Sigmoid colon (tissue), 4 donors: ENCODE data around the gene ICE1.
"Not testable (repeated sequence)": the region's sequence is repeated elsewhere in the genome, so short reads cannot be mapped to it uniquely, and the experiment has no call there.

Experiments
- EP300 ChIP-seq, 4 donors: sonication (generic); formaldehyde crosslinking; IDR thresholded peaks; one replicate each; pipeline ENCODE4 v1.6.1; 2017; ENCODE audit warnings: antibody characterized with exemption in 4 of 4
- POLR2A ChIP-seq, 2 donors: fragments of 450-650 bp; IDR thresholded peaks; one replicate each; pipeline ENCODE4 v1.6.1; 2016; ENCODE audit warnings: antibody characterized with exemption in 2 of 2, mild to moderate bottlenecking in 2 of 2, moderate library complexity in 2 of 2
- TF ChIP-seq, protein P1 (sequence below), 4 experiments: fragments of 450-650 bp in 3 of 4; fragments of 200-600 bp in 1 of 4; IDR thresholded peaks; one replicate each; pipeline ENCODE4 v1.5.1; 2016 to 2019; ENCODE audit warnings: antibody characterized with exemption in 4 of 4, mild to moderate bottlenecking in 3 of 4, moderate library complexity in 2 of 4

DNA sequence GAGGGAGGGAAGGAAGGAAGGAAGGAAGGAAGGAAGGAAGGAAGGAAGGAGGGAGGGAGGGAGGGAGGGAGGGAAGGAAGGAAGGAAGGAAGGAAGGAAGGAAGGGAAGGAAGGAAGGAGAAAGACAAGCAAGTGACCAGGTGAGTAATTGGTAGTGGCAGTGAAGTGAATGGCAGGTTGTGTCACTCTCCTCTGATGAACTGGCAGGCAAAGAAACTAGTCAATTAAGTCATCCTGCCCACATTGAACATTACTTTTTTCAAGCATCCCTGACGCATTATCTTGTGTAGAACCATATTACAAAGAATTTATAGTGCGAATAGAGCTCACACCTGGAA, 70.4 kb downstream of the ICE1 start:
- not testable (repeated sequence) for TF ChIP-seq EP300, POLR2A (IDR thresholded peaks at IDR 0.05)
- TF ChIP-seq, protein P1, sequence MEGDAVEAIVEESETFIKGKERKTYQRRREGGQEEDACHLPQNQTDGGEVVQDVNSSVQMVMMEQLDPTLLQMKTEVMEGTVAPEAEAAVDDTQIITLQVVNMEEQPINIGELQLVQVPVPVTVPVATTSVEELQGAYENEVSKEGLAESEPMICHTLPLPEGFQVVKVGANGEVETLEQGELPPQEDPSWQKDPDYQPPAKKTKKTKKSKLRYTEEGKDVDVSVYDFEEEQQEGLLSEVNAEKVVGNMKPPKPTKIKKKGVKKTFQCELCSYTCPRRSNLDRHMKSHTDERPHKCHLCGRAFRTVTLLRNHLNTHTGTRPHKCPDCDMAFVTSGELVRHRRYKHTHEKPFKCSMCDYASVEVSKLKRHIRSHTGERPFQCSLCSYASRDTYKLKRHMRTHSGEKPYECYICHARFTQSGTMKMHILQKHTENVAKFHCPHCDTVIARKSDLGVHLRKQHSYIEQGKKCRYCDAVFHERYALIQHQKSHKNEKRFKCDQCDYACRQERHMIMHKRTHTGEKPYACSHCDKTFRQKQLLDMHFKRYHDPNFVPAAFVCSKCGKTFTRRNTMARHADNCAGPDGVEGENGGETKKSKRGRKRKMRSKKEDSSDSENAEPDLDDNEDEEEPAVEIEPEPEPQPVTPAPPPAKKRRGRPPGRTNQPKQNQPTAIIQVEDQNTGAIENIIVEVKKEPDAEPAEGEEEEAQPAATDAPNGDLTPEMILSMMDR (IDR thresholded peaks at IDR 0.05) = not testable (repeated sequence)
